Islet precursor cell (in vitro differentiated cells): Measurements from ENCODE around the gene EIF1AX.
A peak's percentile ranks its signal among the peaks of the same experiment; 100 is the strongest.
"Not testable (repeated sequence)": the region's sequence is repeated elsewhere in the genome, so short reads cannot be mapped to it uniquely, and the experiment has no call there.

Experiments used
- DNase-seq: peaks from one replicate; pipeline ENCODE4 v3.0.0-alpha.2; 2018

Gene EIF1AX, protein sequence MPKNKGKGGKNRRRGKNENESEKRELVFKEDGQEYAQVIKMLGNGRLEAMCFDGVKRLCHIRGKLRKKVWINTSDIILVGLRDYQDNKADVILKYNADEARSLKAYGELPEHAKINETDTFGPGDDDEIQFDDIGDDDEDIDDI

DNA sequence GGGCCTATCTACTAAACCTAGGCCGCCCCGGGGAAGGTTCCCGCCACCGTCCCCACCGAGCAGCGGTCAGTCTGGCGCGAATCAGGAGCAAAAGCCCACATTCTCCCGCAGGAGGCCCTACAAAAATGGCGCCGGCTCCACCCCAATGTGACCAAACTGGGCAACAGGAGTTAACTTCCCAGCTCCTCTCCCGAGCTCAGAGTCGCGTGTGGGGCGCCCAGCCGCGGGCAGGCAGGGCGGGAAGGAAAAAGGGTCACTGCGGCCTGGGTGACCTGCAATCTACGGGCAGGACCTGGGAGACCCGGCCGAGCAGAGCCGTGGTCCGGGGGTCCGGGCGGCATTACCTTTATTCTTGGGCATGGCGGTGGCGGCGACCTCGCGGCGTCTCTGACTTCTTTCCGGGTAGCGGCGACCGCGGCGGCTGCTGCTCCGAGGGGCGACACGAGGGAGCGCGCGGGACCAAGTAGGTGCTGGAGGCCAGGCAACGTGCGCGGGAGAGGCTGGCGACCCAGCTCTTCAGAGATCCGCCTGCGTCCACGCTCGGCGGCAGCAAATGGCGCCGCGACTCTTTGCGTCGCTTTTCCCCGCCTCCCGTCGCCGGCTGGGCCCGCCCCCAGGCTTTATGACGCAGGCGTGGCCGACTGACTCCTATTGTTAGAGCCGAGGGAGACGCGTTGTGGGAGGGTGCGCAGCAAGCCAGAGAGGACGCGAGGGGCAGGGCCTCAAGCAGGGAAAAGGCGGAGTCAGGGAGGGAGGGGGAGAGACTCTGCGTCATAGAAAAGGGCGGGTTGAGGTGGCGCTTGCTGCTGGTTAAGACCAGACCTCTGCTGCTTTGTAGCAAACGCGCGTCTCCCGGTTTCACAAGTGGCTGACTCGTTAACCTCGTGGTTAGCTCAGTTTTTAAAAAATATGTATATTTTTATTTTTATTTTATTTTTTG lies at the start of gene EIF1AX:
Gene EIF1AX, minus strand, starts transcription at position 558 of the 940 bp plus-strand sequence. Its CDS starts 198 bp downstream, at position 360.
- DNase-seq, result peak; percentile 98

DNA sequence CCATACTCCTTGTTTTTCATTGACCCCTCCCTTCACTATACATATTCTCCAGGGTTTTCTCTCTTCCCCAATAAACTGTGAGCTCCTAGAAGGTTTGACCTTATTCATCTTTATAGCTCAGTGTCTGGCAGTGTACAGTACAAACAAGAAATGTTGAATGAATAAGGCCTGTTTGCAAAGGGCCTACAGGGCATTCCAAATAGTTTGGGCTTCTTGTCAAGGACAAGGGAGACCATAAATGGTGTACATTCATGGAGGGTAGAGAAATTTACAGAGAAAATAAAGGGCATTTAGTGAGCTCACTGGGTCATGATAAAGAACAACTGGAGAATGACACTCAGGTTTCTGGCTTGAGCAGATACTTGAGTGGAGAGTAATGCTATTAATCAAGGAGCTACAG lies 47.5 kb upstream of the EIF1AX start:
- DNase-seq, result no peak

DNA sequence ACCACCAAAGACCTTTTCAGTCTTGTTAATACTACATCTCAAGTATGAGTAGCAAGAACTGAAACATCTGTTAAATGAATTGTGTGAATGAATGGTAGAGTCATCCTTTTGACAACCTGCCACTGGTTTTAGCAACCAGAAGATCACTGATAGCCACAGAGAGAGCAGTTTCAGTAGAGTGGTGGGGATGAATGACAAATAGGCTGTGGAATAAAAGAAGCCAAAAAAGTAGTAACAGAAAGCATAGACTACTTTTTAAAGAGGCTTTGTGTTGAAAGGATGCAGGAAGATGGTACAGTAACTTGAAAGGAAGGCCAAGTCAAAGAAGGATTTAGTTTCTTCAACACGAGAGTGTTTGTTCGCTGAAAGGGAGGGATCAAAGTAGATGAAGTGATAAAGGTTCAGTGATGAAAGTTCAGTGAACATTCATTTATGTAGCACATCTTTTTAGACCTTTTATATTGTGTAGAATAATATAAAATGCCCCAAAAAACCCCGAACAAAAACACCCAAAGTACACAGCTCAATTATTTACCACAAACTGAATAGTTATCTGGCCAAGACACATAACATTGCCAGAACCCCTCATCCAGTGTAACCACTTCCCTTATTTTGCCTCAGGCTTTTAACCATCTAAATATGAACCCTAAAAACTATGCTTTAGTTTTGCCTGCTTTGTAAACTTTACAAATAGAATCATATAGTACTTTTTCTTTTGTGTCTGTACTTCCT lies 40.1 kb upstream of the EIF1AX start:
- DNase-seq, result no peak

DNA sequence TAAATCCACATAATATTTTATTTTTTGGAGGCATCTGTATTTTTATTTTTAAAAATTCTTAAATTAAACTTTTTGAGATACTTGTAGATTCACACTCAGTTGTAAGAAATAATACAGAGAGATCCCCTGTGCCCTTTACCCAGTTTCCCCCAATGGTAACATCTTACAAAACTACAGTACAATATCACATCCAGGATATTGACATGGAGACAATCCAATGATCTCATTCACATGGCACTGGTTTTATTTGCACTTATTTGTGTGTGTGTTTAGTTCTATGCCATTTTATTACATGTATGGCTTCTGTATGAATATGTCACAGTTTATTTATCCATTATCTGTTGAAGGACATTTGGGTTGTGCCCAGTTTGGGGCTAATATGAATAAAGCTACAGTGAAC lies 35.5 kb upstream of the EIF1AX start:
- DNase-seq, result no peak

DNA sequence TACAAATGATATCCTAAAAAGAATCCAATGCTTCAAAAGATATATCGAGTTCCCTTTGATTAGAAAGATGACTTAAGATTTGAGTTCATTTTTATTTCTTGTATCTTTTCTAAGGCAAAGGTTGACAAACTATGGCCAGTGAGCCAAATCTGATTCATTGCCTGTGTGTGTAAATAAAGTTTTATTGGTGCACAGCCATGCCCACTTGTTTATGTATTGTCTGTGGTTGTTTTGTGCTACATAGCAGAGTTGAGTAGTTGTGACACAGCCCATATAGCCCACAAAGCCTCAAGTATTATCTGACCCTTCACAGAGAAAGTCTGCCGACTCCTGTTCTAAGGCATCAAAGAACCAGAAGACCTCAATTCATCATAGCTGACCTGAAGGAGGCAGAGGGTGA lies 32.2 kb upstream of the EIF1AX start:
- DNase-seq, result no peak

DNA sequence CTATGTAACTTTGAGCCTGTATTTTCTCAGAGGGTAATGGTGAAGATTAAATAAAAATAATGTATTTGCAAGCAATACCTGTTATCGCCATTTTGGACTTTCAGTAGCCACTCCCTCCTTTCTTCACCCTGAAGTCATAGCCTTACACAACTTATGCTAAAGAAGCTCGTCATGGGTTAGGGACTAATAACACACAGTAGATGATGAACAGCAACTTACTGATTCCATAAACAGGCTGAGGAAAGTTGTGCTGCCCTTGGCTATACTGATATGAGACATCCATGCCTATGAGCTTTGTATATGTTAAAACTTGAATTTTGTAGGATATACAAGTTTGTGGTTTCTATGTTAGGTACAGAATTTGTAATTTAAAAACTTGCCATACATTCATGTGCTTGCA lies 31.7 kb upstream of the EIF1AX start:
- DNase-seq, result no peak

DNA sequence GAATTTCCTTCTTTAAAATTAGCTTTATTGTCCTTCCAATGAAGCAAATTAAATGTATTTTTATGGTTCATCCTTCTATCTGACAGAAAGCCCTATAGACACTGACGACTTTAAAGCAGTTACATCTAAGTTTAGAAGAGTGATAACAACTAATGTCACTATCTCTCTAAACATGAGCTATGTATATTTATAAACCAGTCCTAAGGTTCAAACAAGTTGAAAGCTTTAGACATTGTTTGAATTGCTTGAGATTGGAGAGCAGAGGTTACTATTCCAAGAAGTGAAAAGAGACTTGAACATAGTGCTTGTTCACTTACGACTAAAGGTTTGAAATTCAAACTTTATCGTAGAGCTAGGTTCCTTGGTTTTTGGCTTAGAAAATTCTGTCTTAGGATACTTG lies 30.2 kb upstream of the EIF1AX start:
- no peak for DNase-seq

DNA sequence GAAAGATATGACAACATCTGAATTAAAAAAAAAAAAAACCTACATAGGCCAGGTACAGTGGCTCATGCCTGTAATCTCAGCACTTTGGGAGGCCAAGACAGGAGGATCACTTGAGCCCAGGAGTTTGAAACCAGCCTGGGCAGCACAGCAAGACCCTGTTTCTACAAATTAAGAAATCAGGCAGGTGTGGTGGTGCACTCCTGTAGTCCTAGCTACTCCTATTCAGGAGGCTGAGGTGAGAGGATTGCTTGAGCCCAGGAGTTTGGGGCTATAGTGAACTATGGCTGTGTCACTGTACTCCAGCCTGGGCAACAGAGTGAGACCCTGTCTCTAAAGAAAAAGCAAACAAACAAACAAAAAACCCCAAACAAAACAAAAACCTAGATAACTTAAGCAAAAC lies 20.9 kb upstream of the EIF1AX start:
- DNase-seq, result not testable (repeated sequence)

DNA sequence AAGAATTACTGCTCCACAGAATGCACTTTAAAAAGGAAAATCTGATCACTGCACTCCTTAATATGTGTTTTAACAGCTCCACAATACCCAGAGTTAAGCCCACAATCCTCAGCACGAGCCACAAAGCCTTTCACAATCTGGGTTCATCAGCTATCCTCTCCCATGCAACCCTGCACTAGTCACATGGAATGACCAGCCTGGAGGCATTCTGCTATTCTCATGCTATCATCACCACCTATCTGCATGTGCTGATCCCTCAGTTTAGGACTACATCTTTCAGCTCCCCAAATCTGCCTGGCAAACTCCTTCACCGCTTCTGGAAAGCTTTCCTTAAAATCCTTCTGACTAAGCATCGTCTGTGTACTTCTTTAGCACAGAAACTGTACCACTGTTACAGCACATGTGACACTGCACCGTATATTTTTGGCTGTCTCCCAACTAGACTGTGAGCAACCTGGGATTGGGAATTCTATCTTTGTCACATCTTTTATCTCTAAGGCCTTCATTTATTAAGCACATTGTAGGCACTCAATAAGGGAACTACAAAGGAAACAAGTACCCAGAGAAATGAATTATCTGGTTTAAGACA lies 18.3 kb upstream of the EIF1AX start:
- no peak for DNase-seq

DNA sequence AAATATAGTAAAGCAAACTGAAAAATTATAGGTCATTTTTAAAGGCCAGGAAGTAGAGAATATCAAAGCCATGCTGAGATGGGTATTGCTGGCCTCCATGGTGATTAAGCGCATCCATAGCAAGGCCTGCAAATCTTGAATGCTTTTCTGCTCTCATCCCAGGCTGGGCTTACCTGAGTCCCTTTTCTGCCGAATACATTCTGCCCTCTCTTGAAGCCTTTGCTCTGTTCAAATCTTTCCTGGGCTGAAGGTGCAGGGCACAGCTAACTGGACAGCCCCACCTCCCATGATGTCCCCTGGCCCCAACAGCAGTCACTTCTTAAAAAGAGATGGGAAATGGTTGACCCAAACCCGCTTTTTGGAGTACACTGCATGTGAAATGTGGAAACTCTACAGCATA lies 10.1 kb upstream of the EIF1AX start:
- DNase-seq, result no peak

DNA sequence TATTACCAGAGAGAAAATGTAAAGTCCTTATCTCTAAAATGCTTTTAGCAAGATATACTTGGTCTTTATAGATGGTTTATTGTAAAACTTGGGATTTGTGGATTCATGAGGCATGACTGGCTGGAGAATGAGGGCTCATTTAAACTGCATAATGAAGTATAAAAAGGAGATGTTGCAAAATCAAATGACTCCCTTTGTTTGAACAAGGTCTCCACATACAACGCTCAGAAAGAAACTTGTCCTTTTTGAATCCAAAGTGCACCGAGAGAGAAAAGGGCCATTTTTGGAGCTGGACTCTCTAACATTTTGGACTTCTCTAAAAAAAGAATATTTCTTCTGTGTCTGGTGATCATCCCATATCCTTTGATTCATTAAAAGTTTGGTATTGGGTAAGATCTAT lies 7.7 kb upstream of the EIF1AX start:
- no peak for DNase-seq

DNA sequence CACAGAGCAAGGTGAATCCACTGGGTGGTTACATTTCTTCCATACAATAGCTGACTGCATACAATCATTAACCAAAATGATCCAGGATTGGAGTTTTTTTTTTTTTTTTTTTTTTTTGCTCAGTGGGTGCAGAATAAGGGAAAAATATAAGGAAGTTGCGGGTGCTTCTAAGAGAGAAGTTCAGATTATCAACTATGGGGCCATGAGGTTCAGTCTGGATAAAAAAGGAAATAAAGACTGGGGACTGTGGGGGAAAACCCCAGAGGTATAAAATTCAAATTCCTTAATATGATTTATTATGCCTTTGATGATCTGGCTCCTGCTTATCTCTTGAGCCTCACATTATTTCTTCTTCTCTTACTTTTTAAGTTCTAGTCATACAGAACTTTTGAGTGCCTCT lies 5.9 kb upstream of the EIF1AX start:
- DNase-seq, result no peak

DNA sequence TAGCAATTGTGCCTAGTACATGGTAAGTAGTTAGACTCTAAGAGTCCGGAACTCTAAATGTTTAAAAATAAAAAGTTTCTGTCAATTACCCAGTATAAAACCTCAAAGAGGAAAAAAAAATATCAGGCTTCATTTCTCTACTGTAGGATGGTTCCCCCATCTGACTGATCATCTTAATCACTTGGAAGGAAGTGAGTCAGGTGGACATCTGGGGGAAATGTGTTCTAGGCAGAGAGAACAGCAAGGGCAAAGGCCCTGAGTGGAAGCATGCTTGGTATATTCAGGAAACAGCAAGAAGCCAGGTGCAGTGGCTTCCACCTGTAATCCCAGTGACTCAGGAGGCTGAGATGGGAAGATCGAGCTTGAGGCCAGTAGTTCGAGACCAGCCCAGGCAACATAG lies 2.9 kb upstream of the EIF1AX start:
- no peak for DNase-seq

DNA sequence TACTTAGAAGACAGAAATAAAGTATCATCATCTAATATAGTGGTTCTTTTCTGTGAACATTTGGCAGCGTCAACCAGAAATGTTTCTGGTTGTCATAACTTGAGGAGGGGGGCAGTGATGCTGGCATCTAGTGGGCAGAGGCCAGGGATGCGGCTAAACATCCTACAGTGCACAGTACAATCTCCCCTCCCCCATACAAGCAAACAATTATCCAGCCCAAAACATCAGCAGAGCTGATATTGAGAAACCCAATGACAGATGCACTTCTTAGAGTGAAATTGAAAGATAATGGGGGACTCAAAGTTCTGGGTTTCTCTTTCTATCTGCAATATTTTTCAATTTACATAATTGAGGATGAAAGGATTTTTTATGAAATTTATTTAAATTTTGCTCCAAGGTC lies 1.9 kb upstream of the EIF1AX start:
- no peak for DNase-seq

DNA sequence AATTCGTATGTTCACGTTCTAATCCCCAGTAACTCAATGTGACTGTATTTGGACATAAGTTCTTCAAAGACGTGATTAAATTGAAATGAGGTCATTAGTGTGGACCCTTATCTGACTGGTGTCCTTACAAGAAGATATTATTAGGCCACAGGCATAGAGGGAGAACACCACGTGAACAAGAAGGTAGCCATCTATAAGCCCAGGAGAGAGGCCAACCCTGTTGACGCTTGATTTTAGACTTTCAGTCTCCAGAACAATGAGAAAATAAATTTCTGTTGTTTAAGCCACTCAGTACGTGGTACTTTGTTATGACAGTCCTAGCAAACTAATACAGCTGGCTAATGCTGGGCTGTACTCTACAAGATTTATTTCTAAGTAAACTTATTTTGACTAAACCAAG lies 1.5 kb upstream of the EIF1AX start:
- no peak for DNase-seq

DNA sequence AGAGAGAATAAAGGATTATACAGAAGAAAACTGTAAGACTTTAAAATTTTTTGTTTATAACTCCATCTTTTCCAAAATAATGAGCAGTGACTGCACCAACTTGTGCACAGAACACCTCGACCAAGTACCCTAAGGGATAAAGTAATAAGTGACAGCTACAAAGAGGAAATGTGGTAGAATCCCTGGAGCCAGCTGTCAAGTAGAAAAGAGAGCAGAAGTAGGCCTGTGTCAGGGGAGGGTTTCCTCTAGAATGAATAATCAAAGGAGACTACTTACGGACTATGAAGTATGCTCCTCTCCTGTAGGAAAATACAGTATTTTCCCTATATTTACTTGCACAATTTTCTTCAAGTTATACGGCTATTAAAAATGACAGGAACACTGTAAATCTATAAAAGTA lies 1.2 kb downstream of the EIF1AX start:
- no peak for DNase-seq

DNA sequence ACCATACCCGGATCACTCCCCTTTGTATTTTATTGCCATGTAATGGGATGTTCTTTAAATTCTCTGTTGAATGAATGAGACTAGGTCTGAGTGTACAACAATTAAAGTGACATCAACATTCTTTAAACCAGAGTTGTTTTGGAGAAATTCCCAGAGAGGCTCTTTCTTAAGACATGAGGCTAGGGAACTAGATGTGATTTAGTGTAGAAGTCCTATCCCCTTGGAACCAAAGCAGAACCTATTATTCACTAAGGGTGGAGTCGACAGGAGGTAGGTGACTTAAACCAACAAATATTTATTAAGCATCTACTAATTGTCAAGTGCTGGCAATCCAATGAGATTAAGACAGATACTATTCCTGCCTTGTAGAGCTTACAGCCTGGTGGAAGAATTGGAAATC lies 1.7 kb downstream of the EIF1AX start:
- DNase-seq, result no peak

DNA sequence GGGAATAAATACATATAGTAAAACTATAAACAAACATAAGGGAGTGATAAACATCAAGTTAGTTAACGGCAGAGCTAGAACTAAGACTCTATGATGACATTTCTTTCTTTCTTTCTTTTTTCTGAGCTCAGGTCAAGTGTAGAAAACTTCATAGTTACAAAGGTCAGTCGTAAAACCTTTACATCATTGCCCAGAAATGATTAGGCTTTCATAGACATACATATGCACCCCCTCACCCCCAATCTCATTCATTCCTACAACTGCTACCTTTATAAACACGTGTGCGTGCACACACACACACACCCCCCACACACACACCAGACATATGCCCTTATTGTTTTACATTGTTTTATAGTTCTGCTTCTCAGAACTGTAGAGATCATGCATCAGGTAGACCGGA lies 5.7 kb downstream of the EIF1AX start:
- no peak for DNase-seq

DNA sequence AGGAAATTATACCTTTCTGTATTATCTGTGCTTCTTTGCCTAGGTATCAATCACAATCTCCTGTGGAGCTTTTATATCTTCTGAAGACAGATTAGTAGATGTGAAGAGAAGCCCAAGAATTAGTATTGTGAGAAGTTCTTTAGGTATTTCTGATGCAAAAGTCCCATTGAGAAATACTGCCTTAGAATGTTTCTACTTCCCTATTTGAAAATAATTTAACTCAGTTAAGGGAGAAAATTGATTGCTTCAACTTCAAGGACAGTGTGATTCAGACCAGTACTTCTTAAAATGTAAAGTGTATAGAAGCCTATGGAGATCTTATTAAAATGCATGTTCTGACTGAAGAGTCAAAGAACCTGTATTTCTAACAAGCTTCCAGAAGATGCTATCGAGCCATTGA lies 9.0 kb downstream of the EIF1AX start:
- DNase-seq, result no peak

DNA sequence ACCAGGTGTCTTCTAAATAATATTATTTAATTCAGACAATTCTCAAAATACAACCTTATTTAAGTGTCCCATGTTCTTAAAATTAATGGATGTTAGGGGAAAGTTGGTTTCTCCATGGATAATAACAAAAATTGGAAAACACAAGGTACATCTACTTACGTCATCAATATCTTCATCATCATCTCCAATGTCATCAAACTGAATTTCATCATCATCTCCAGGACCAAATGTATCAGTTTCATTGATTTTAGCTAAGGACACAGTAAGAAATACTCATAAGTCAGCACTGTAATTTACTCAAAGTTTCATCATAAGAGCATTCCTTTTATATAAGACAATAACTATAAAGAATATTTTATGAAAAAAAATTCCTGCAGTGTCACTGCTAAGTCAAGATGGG lies 11.3 kb downstream of the EIF1AX start:
- DNase-seq, result no peak

DNA sequence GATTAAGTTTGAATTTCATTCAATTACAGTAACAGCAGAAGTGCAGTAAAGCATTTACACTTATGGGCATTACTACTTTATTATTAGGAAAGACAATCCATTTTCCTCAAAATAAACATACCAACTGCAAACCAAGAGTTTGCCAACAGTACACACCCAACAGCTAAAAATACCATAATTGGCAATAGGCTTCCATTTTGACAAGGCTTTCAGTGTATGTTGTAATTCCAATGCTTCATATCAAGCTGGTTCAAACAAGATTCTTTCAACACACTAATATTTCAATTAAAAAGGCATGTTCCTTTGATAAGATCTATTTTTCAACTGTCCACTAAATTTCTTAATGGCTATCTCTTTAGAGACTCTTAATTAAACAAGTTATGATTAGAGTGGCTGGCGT lies 12.1 kb downstream of the EIF1AX start:
- no peak for DNase-seq

DNA sequence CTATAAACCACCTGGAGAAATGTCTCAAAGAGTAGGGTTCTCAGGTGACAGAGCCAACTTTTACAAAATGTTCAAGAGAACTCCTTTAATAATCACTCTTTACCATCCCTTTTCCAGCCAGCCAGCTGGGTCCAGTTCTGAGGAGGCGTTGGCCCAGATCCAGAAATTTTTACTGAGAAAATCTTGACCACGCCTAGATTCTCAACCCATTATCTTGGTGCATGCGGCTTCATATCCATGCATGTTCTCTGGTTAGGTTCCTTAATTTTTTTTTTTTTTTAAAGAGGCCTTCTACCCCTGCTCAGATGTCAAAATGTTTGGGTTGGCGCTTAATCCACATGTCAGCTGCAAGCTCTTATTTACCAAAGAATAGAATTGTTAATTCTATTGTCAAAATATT lies 13.0 kb downstream of the EIF1AX start:
- DNase-seq, result no peak

DNA sequence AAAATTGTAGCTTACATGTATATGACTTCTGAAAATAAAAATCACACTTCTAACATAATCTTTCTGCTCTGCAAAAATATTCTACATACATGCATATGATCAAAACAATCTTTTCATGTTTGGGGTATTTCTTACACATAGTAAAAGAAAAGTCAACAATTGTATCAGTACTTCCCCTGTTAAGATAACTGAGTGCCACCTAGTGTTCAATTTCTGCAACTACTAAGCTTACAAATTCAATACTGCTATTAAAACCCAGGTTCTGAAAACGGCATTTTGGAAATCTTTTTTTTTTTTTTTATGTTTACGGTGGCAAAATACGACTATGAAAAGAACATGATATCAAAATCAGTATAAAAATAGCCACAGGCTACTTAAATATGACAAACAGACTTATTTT lies 14.2 kb downstream of the EIF1AX start:
- DNase-seq, result not testable (repeated sequence)

DNA sequence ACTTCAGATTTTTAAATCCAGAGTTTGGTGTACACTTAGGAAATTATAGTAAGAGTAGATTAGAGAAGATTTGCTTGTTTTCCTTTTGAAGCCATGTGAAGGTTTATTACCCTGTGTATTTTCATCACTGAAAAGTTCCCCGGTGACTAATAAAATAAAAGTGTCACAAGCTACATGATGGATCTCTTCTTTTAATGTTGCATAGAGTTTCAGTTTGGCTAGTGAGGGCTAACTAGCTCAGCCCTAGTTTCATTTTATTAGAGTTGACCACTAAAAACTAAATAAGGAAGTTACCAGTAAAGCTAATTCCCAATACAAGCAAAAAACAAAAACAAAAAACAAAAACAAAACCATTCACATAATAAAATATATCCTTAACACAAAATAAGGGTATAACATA lies 14.8 kb downstream of the EIF1AX start:
- DNase-seq, result not testable (repeated sequence)
